PC-9 (cell line): Measurements from ENCODE around the gene C19orf25. TPM values are rescaled to one million over a fixed set of nuclear protein-coding genes. Genes with fewer than 3 reads are reported as not detected.

Experiments
- BruUV-seq: library from RNA; stranded (reverse); fragments of 400-500 nt; replicated peaks from 2 replicates; lab custom pipeline; 2021; lab: Mats Ljungman, UMichigan
- CTCF ChIA-PET: fragments of 300-600 bp; sonication (Branson Sonifier 250); formaldehyde crosslinking; loops from one replicate; lab custom pipeline; 2022; ENCODE audit warnings: antibody characterized with exemption; lab: Charles Lee
- POLR2A ChIA-PET: fragments of 300-600 bp; sonication (Branson Sonifier 250); formaldehyde crosslinking; loops from one replicate; lab custom pipeline; 2022; ENCODE audit warnings: antibody characterized with exemption; ENCODE audit not compliant: unreplicated experiment; lab: Charles Lee
- DNase-seq, 2 experiments: peaks; one replicate each; pipeline versions ENCODE4 v3.0.0 to v3.0.0-alpha.2; 2015 to 2022; ENCODE audit warnings: mixed read lengths in 1 of 2
- H2AFZ ChIP-seq: fragments of 200-600 bp; sonication (generic); 2 replicates; pipeline ENCODE4 v1.8.1; 2017; ENCODE audit warnings: antibody characterized with exemption
- H3F3A ChIP-seq: fragments of 200-600 bp; sonication (generic); 2 replicates; pipeline ENCODE4 v1.8.1; 2017; ENCODE audit warnings: antibody characterized with exemption, mild to moderate bottlenecking, low read depth; ENCODE audit not compliant: insufficient read depth
- H3K27ac ChIP-seq: fragments of 200-600 bp; sonication (generic); 2 replicates; pipeline ENCODE4 v1.6.1; 2016; ENCODE audit warnings: mixed run types
- H3K27me3 ChIP-seq: fragments of 200-600 bp; sonication (generic); 2 replicates; pipeline ENCODE4 v1.6.1; 2016; ENCODE audit warnings: low read depth, mixed run types; ENCODE audit not compliant: insufficient read depth
- H3K36me3 ChIP-seq: fragments of 200-600 bp; sonication (generic); 2 replicates; pipeline ENCODE4 v1.6.1; 2016; ENCODE audit warnings: low read depth, mixed run types
- H3K4me1 ChIP-seq: fragments of 200-600 bp; sonication (generic); replicated peaks from 2 replicates; pipeline ENCODE4 v1.6.1; 2016; ENCODE audit warnings: mixed run types; ENCODE audit not compliant: insufficient read depth
- H3K4me2 ChIP-seq: fragments of 200-600 bp; sonication (generic); 2 replicates; pipeline ENCODE4 v1.6.1; 2017; ENCODE audit warnings: mixed run types
- H3K4me3 ChIP-seq: fragments of 200-600 bp; sonication (generic); 2 replicates; pipeline ENCODE4 v1.6.1; 2016; ENCODE audit warnings: mixed run types
- H3K79me2 ChIP-seq: fragments of 200-600 bp; sonication (generic); 2 replicates; pipeline ENCODE4 v1.6.1; 2017; ENCODE audit warnings: low read depth, mixed run types
- H3K9me2 ChIP-seq: fragments of 200-600 bp; sonication (generic); 2 replicates; pipeline ENCODE4 v1.8.1; 2017; ENCODE audit warnings: mild to moderate bottlenecking; ENCODE audit not compliant: insufficient read depth
- H3K9me3 ChIP-seq: fragments of 200-600 bp; sonication (generic); 2 replicates; pipeline ENCODE4 v1.8.1; 2016; ENCODE audit warnings: low read depth; ENCODE audit not compliant: insufficient read depth
- H4K20me1 ChIP-seq: fragments of 200-600 bp; sonication (generic); 2 replicates; pipeline ENCODE4 v1.8.1; 2017; ENCODE audit not compliant: insufficient read depth
- EZH2 ChIP-seq: fragments of 200-600 bp; sonication (generic); IDR thresholded peaks from 2 replicates; pipeline ENCODE4 v1.8.0; 2017; ENCODE audit warnings: antibody characterized with exemption, low read depth
- intact Hi-C: fragments of 100-400 bp; cut with micrococcal nuclease; formaldehyde crosslinking; loops from one replicate; pipeline ENCODE4 v1.10.0; 2022; ENCODE audit not compliant: unreplicated experiment
- total RNA-seq: library from RNA; stranded (reverse); gene quantifications from 2 replicates; pipeline ENCODE4 v1.2.3, GENCODE V29; 2021
- TF ChIP-seq, protein P1 (sequence below): fragments of 200-600 bp; sonication (generic); conservative IDR thresholded peaks from 2 replicates; pipeline ENCODE4 v1.6.1; 2017; ENCODE audit warnings: mixed run types, antibody characterized with exemption, mild to moderate bottlenecking, moderate library complexity

Gene C19orf25
- total RNA-seq, 1 experiment from 2014 or later: 28.0 TPM

GRCh38 chr19:1497578-1498235, 18.7 kb upstream of the C19orf25 start:
- no peaks in the 10 kb centered on the region for H3K9me2 ChIP-seq
- H3K9me3 ChIP-seq: no peaks in the 10 kb centered on the region
- no peak overlapping the region for H3K4me2 ChIP-seq
- TF ChIP-seq, protein P1, sequence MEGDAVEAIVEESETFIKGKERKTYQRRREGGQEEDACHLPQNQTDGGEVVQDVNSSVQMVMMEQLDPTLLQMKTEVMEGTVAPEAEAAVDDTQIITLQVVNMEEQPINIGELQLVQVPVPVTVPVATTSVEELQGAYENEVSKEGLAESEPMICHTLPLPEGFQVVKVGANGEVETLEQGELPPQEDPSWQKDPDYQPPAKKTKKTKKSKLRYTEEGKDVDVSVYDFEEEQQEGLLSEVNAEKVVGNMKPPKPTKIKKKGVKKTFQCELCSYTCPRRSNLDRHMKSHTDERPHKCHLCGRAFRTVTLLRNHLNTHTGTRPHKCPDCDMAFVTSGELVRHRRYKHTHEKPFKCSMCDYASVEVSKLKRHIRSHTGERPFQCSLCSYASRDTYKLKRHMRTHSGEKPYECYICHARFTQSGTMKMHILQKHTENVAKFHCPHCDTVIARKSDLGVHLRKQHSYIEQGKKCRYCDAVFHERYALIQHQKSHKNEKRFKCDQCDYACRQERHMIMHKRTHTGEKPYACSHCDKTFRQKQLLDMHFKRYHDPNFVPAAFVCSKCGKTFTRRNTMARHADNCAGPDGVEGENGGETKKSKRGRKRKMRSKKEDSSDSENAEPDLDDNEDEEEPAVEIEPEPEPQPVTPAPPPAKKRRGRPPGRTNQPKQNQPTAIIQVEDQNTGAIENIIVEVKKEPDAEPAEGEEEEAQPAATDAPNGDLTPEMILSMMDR: no peak
- TF ChIP-seq EZH2: no peak
- no peaks in the 10 kb centered on the region for H3K36me3 ChIP-seq
- no peak overlapping the region for H2AFZ ChIP-seq
- ChIA-PET CTCF (no interaction called here), POLR2A (no interaction called here)
- no peaks in the 10 kb centered on the region for H3F3A ChIP-seq
- H3K27ac ChIP-seq: no peak overlapping the region
- H3K4me3 ChIP-seq: no peak overlapping the region
- TSS peak; percentile 39 for BruUV-seq
- H3K4me1 ChIP-seq: peaks cover 6% of the 10 kb centered on the region
- DNase-seq: no peak
- no peaks in the 10 kb centered on the region for H4K20me1 ChIP-seq
- no peaks in the 10 kb centered on the region for H3K27me3 ChIP-seq
- H3K79me2 ChIP-seq: no peaks in the 10 kb centered on the region
- intact Hi-C loops: no loop called here

GRCh38 chr19:1496714-1497577, 17.9 kb upstream of the C19orf25 start:
- Histone ChIP-seq H3F3A (no peaks in the 10 kb centered on the region), H3K27me3 (no peaks in the 10 kb centered on the region), H3K4me2 (no peak overlapping the region), H3K36me3 (no peaks in the 10 kb centered on the region), H3K79me2 (peaks cover 5% of the 10 kb centered on the region), H2AFZ (no peak overlapping the region), H3K27ac (no peak overlapping the region), H3K9me2 (no peaks in the 10 kb centered on the region), H3K4me1 (peaks cover 13% of the 10 kb centered on the region), H3K4me3 (no peak overlapping the region), H3K9me3 (no peaks in the 10 kb centered on the region), H4K20me1 (no peaks in the 10 kb centered on the region)
- ChIA-PET POLR2A (no interaction called here), CTCF (no interaction called here)
- no peak for TF ChIP-seq EZH2
- TF ChIP-seq, protein P1: no peak
- BruUV-seq: no TSS peak
- no peak for DNase-seq
- intact Hi-C loops: no loop called here

DNA sequence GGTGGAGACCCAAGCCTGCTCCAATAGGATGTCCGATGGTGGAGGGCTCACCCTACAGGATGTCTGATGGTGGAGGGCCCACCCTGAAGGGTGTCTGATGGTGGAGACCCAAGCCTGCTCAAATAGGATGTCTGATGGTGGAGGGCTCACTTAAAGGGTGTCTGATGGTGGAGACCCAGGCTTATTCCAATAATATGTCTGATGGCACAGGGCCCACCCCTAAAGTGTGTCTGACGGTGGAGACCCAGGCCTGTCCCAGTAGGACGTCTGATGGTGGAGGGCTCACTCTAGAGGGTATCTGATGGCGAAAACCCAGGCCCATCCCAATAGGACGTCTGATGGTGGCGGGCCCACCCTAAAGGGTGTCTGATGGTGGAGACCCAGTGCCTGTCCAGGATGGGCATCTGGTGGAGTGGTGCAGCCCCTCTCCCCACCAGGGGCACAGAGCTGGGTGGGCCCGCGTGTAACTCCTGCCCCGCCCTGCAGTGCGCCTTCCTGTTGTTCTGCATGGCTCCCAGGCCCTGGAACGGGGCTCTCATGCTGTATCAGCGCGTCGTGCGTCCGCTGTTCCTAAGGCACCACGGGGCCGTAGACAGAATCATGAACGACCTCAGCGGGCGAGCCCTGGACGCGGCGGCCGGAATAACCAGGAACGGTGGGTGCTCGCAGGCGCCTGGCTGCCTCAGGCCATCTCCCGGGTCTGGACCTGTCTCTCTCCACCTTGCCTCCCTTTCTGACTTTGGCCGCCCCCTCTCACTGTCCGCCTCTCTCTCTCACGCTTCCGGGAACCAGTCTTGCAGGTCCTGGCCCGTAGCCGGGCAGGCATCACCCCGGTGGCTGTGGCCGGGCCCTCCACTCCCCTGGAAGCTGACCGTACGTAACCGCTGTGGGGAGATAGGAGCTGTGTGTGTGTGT, 17.0 kb upstream of the C19orf25 start:
- no peak overlapping the region for H3K27ac ChIP-seq
- H3K4me1 ChIP-seq: peaks cover 13% of the 10 kb centered on the region
- H3K27me3 ChIP-seq: no peaks in the 10 kb centered on the region
- no peaks in the 10 kb centered on the region for H3F3A ChIP-seq
- intact Hi-C loops: no loop called here
- no peaks in the 10 kb centered on the region for H3K36me3 ChIP-seq
- no peaks in the 10 kb centered on the region for H3K9me3 ChIP-seq
- TF ChIP-seq, protein P1: no peak
- no peak for TF ChIP-seq EZH2
- H3K4me2 ChIP-seq: no peak overlapping the region
- H4K20me1 ChIP-seq: no peaks in the 10 kb centered on the region
- peaks cover 11% of the 10 kb centered on the region for H3K79me2 ChIP-seq
- DNase-seq: no peak
- POLR2A ChIA-PET: no interaction called here
- no peak overlapping the region for H3K4me3 ChIP-seq
- no TSS peak for BruUV-seq
- H2AFZ ChIP-seq: no peak overlapping the region
- no peaks in the 10 kb centered on the region for H3K9me2 ChIP-seq
- CTCF ChIA-PET: no interaction called here
